Natural killer cell treated with Interleukin-12 subunit alpha and Interleukin-12 subunit beta and Interleukin-15 and Interleukin-18, amount 100 ng/mL, for 72 hours (primary cell): ENCODE data around the gene TMEM239. TPM values are rescaled to one million over a fixed set of nuclear protein-coding genes. Genes with fewer than 3 reads are reported as not detected.
"Not testable (repeated sequence)": the region's sequence is repeated elsewhere in the genome, so short reads cannot be mapped to it uniquely, and the experiment has no call there.

Source experiments
- ATAC-seq, 2 donors: fragments of 150-1000 bp; cut with Tn5 transposase in 1 of 2; sonication (Bioruptor Pico), chemical (Tn5 transposase) in 1 of 2; 2 replicates each; pipeline ENCODE4 v1.10.0; 2021
- DNase-seq: peaks from one replicate; pipeline ENCODE4 v3.0.0; 2022; ENCODE audit warnings: low spot score
- H3K27ac Mint-ChIP-seq, 2 donors: 1 replicate in 1 of 2; 2 replicates in 1 of 2; pipeline ENCODE4 v1.8.0; 2022; ENCODE audit warnings: mixed read lengths in 2 of 2, mild to moderate bottlenecking in 1 of 2, moderate library complexity in 1 of 2
- H3K27me3 Mint-ChIP-seq, 2 donors: 1 replicate in 1 of 2; 2 replicates in 1 of 2; pipeline ENCODE4 v1.8.0; 2022; ENCODE audit warnings: mixed read lengths in 2 of 2
- H3K36me3 Mint-ChIP-seq: one replicate; pipeline ENCODE4 v1.8.0; 2022; ENCODE audit warnings: mixed read lengths
- H3K4me1 Mint-ChIP-seq, 2 donors: 1 replicate in 1 of 2; 2 replicates in 1 of 2; pipeline ENCODE4 v1.8.0; 2022; ENCODE audit warnings: low read depth in 2 of 2, mixed read lengths in 2 of 2, mild to moderate bottlenecking in 1 of 2
- H3K4me3 Mint-ChIP-seq: one replicate; pipeline ENCODE4 v1.8.0; 2022; ENCODE audit warnings: mixed read lengths
- H3K9me3 Mint-ChIP-seq: 2 replicates; pipeline ENCODE4 v1.8.0; 2022; ENCODE audit warnings: mixed read lengths
- total RNA-seq, 2 donors: library from RNA; stranded (reverse); gene quantifications; one replicate each; pipeline ENCODE4 v1.2.3, GENCODE V29; 2022

Gene TMEM239
- total RNA-seq, 2 donors from 2014 or later, result not detected

DNA sequence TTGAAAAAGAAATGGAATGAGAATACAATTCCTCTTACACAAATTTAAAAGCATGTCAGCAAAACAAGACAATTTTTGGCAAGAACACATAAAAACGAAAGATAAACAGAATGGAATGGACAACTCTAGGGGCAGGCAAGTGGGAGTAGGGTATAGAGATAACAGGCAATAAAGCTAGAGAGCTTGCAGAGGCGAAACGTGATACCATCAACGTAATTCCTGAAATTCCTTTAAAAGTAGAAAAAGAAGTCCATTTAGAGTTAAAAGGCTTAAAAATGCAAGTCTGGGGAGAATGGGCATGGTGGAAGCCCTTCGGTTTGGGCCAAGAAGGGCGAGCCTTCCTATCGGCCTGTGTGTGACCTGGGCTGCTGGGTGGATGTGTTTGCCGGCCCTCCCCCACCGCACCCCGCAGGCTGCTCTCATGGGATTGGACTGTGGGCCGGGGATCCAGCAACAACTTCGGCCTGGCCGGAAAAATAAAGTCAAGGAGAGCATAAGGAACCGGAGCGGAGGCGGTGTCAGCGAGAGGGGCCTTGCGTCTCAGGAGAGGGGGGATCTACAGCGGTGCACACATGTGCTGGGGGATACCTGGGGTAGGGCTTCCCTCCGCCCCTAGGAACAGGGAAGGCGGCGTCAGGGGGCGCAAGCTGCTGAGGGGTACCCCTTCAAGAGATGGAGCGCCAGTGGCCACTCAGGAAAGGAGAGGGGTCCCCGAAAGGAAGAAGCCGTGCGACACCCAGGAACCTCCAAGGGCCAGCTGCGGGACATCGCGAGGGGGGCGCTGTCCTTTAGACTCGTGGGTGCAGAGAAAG, 4.1 kb downstream of the TMEM239 start:
- DNase-seq (no peak), ATAC-seq (no peak)
- Mint-ChIP-seq H3K9me3 (no peaks in the 10 kb centered on the region), H3K27ac (peak overlapping the region in 1 of 2 donors; percentile 19), H3K4me1 (peaks cover 24% of the 10 kb centered on the region in 2 donors), H3K27me3 (peaks cover 14 to 15% of the 10 kb centered on the region in 2 donors), H3K36me3 (peaks cover 6% of the 10 kb centered on the region), H3K4me3 (peak overlapping the region; percentile 49)

DNA sequence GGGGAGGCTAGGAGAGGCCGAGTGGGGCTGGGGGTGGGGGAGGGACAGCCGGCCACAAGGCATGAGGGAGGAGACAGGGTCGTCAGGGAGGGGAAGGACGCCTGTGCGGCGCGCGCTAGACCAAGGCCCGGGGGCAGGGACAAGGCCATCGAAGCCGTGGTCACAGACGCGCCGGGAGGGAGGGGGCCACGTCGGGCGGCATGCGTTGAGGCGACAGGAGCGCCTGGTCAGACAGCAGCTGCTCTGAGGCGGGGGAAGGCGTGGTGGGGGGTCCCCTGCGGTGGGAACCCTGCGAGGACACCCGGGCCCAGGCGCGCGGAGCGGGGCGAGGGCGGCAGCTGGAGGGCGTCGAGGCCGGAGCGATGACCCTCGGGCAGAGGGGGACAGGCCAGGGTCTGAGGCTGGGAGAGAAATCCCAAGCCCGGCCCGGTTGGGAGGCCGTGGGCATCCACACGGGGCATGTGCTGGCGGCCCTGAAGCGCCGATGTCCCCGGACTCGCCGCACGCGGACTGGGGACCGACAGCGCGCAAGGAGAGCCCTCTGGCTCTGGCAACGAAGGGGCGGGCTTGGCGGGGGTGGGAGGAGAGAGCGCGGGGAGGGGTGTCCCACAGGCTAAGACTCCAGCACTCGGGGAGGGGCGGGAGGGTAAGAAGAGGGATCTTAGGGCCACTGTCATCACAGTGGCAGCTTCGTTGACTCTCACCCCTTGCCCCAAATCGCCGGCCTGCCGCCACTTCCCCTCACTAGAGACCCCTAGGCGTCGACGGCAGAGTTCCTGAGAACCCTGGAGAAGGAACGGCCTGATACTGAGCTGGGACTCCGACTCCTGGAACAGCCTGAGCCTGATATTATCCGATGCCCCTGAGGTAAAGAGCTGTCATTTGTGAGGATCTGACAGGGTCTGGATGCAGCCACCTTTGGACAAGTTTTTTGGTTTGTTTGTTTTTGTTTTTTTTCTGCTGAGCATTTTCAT, 5.0 kb downstream of the TMEM239 start:
- ATAC-seq (peak; percentile 27 to 34), DNase-seq (no peak)
- Mint-ChIP-seq H3K4me3 (peak overlapping the region; percentile 77), H3K4me1 (peaks cover 24 to 31% of the 10 kb centered on the region in 2 donors), H3K36me3 (peaks cover 6% of the 10 kb centered on the region), H3K9me3 (no peaks in the 10 kb centered on the region), H3K27ac (peak overlapping the region in 1 of 2 donors; percentile 18), H3K27me3 (peaks cover 14 to 19% of the 10 kb centered on the region in 2 donors)

DNA sequence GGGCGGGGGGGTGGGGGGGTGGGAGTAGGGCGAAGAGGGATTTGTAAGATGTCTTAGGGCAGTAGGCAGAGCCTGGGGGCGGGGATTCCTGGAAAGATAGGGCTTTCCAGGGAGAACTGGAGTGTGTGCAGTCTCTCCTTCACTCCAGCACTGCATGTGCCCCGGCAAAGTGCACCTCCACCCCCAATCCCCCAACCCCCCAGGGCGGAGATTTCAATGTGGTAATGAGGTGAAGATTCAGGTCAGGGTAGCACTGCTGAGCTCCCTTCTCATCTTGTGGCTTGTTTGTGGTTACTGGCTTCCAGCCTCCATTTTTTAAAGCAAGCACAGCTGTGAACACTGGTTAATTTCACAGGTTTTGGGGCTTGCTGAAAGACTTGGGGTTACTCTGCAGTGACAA, 5.9 kb downstream of the TMEM239 start:
- Mint-ChIP-seq H3K27ac (peak overlapping the region in 1 of 2 donors; percentile 18), H3K27me3 (peaks cover 14 to 25% of the 10 kb centered on the region in 2 donors), H3K9me3 (no peaks in the 10 kb centered on the region), H3K4me3 (peak overlapping the region; percentile 77), H3K36me3 (peaks cover 6% of the 10 kb centered on the region), H3K4me1 (peaks cover 20 to 40% of the 10 kb centered on the region in 2 donors)
- ATAC-seq (peak; percentile 79 to 90), DNase-seq (peak; percentile 70)

DNA sequence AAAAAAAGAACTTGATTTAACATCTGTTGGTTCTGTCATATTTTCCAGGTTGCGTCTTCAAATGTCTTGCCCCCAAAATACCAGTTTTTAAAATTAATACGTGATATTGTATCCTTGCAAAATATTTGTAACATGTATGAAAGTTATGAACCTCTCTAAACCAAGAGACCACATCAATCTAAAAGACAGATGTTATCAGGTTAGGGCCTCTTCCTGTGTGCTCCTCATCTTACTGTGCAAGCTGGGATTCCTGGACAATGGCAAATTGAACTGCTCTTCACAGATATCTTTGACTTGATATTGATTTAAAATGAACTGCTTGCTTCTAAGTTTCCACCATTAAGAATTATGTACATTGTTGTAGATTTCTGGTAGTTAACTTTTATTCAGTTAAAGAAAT, 9.6 kb downstream of the TMEM239 start:
- no peaks in the 10 kb centered on the region for H3K9me3 Mint-ChIP-seq
- peaks cover 0 to 20% of the 10 kb centered on the region in 2 donors for H3K27me3 Mint-ChIP-seq
- peaks cover 11 to 27% of the 10 kb centered on the region in 2 donors for H3K4me1 Mint-ChIP-seq
- H3K4me3 Mint-ChIP-seq, result peak overlapping the region; percentile 65
- no peaks in the 10 kb centered on the region for H3K36me3 Mint-ChIP-seq
- no peak for DNase-seq
- ATAC-seq, result no peak
- H3K27ac Mint-ChIP-seq, result peak overlapping the region in 1 of 2 donors; percentile 40

DNA sequence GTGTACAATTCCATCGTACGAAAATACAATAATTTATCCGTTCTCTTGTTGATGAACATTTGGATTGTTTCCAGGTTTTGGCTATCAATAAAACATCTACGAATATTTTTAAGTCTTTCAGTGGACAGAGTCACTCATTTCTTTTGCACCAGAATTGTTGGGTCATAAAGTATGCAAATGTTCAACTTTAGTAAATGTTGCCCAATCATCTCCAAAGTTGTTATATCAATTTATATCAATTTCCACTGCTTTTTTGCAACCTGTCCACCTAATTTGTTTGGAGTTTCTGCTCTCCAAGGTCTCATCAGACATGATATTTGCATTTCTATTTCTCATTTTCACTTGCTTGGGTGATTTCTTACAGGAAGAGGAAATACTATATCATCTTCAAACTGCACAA, 10.5 kb downstream of the TMEM239 start:
- H3K36me3 Mint-ChIP-seq, result no peaks in the 10 kb centered on the region
- H3K9me3 Mint-ChIP-seq, result no peaks in the 10 kb centered on the region
- peak overlapping the region; percentile 65 for H3K4me3 Mint-ChIP-seq
- ATAC-seq (no peak), DNase-seq (no peak)
- H3K4me1 Mint-ChIP-seq, result peaks cover 9 to 24% of the 10 kb centered on the region in 2 donors
- peak overlapping the region in 1 of 2 donors; percentile 40 for H3K27ac Mint-ChIP-seq
- peaks cover 0 to 19% of the 10 kb centered on the region in 2 donors for H3K27me3 Mint-ChIP-seq

DNA sequence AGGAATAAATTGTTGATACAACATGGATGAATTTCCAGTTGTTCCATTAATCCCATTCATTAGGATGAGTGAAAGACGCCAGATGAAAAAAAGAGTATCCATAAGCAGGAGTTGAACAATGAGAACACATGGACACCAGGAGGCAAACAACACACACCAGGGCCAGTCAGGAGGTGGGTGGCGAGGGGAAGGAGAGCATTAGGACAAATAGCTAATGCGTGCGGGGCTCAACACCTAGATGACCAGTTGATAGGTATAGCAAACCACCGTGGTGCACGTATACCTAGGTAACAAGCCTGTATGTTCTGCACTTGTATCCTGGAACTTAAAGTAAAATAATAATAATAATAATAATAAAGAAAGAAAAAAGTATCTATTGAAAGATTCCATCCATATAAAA, 13.2 kb downstream of the TMEM239 start:
- H3K4me3 Mint-ChIP-seq, result no peak overlapping the region
- no peak for DNase-seq
- H3K36me3 Mint-ChIP-seq, result peaks cover 5% of the 10 kb centered on the region
- no peak for ATAC-seq
- H3K27ac Mint-ChIP-seq, result no peak overlapping the region
- peaks cover 5 to 28% of the 10 kb centered on the region in 2 donors for H3K4me1 Mint-ChIP-seq
- H3K9me3 Mint-ChIP-seq, result no peaks in the 10 kb centered on the region
- peaks cover 0 to 17% of the 10 kb centered on the region in 2 donors for H3K27me3 Mint-ChIP-seq

DNA sequence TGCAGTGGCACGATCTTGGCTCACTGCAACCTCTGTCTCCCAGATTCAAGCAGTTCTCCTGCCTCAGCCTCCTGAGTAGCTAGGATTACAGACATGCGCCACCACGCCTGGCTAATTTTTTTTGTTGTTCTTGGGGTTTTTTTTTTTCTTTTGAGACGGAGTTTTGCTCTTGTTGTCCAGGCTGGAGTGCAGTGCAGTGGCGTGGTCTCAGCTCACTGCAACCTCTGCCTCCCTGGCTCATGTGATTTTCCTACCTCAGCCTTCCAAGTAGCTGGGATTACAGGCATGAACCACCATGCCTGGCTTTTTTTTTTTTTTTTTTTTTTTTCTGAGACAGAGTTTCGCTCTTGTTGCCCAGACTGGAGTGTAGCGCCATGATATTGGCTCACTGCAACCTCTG, 15.0 kb downstream of the TMEM239 start:
- ATAC-seq, H3K9me3 Mint-ChIP-seq, H3K4me3 Mint-ChIP-seq, H3K36me3 Mint-ChIP-seq, H3K27ac Mint-ChIP-seq, DNase-seq: not testable (repeated sequence)
- H3K27me3 Mint-ChIP-seq, result peaks cover 0 to 13% of the 10 kb centered on the region in 2 donors
- H3K4me1 Mint-ChIP-seq, result peaks cover 2 to 22% of the 10 kb centered on the region in 2 donors

DNA sequence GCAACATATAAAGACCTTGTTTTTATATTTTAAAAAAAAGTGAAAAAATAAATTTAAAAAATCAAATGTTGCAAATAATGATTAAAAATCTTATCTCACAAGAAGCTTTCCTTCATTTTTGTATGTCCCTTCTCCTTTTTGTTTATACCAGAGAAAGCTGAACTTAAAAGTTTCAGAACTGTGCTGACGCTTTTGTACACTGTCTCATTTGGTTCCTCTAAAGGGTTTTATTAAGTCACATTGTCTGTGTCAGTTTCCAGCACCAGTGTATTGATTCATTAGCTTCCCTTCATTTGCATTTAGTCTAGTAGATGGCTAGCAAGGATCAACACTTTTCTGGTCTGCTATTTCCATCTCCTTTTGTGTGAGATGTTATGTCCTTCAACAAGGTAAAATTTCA, 17.6 kb downstream of the TMEM239 start:
- Mint-ChIP-seq H3K4me1 (peaks cover 10 to 31% of the 10 kb centered on the region in 2 donors), H3K4me3 (no peak overlapping the region), H3K9me3 (no peaks in the 10 kb centered on the region), H3K36me3 (peaks cover 18% of the 10 kb centered on the region), H3K27ac (no peak overlapping the region), H3K27me3 (peaks cover 0 to 2% of the 10 kb centered on the region in 2 donors)
- no peak for ATAC-seq
- no peak for DNase-seq

DNA sequence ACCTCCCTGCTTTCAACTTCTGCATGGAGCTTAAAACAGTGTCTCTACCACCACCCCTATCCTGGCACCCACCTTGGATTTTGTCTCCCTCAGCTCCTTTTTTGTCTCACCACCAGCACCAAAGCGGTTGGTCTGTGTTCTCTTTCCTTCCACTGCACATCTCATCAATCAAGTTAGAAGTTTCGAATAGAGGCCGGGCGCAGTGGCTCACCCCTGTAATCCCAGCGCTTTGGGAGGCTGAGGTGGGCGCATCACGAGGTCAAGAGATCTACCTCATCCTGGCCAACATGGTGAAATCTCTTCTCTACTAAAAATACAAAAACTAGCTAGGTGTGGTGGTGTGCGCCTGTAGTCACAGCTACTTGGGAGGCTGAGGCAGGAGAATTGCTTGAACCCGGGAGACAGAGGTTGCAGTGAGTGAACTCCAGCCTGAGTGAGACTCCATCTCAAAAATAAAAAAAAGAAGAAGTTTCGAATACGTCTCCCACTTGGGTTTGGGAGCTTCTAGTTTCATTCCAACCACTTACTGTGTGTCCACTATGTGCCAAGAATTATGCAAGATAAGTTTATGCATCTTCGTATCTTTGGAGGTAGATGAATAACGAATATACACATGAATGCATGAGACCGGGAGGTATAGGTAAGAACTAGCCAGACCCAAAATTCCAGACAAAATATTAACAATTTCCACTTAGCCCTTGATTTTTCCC, 18.4 kb downstream of the TMEM239 start:
- peaks cover 22% of the 10 kb centered on the region for H3K36me3 Mint-ChIP-seq
- H3K4me1 Mint-ChIP-seq, result peaks cover 15 to 36% of the 10 kb centered on the region in 2 donors
- H3K27ac Mint-ChIP-seq, result no peak overlapping the region
- DNase-seq (no peak), ATAC-seq (no peak)
- H3K4me3 Mint-ChIP-seq, result no peak overlapping the region
- no peaks in the 10 kb centered on the region for H3K9me3 Mint-ChIP-seq
- no peaks in the 10 kb centered on the region for H3K27me3 Mint-ChIP-seq

DNA sequence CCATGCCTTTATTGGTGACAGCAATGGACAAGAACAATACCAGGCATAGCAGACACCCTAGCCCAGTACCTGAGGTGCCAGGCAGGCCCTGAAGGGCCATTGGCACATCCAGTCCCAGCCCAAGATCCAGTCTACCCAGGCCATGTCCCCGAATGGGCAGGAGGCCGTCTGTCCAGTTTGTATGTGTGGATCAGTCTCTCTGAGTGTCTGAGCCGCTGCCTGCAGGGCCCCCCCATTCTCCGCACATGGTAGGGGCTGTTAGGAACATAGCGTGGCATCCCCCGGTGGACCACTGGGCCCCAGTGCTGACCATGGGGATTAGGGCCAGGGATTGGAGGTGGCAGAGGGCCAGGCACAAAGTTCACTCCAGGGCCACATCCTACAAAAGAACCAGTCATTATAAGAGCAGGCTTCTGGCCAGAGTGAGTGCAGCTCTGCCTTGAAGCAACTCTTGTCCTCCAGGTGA, 19.2 kb downstream of the TMEM239 start:
- ATAC-seq (no peak), DNase-seq (no peak)
- no peak overlapping the region for H3K27ac Mint-ChIP-seq
- peaks cover 16 to 39% of the 10 kb centered on the region in 2 donors for H3K4me1 Mint-ChIP-seq
- no peaks in the 10 kb centered on the region for H3K27me3 Mint-ChIP-seq
- peaks cover 23% of the 10 kb centered on the region for H3K36me3 Mint-ChIP-seq
- no peaks in the 10 kb centered on the region for H3K9me3 Mint-ChIP-seq
- H3K4me3 Mint-ChIP-seq, result no peak overlapping the region

DNA sequence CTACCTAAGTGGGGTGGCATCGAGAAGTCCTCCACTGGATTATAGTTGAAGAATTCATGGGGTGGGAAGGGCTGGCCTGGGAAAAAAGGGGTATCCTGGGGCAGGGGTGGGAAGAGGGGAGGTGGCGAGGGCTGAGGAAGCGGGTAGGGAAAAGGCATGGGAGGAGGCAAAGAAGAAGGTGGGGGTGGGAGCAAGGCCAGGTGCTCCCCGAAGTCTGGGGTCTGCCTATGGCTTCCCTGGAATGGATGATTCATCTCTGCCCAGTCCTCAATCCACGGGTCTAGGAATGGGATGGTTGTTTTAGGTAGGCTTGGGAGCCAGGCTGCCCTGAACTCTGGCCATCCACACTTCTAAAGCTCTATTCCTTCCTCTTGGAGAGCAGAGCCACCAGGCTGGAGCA, 19.9 kb downstream of the TMEM239 start:
- no peaks in the 10 kb centered on the region for H3K27me3 Mint-ChIP-seq
- DNase-seq (no peak), ATAC-seq (no peak)
- H3K27ac Mint-ChIP-seq, result no peak overlapping the region
- H3K9me3 Mint-ChIP-seq, result no peaks in the 10 kb centered on the region
- peaks cover 16 to 39% of the 10 kb centered on the region in 2 donors for H3K4me1 Mint-ChIP-seq
- H3K4me3 Mint-ChIP-seq, result no peak overlapping the region
- H3K36me3 Mint-ChIP-seq, result peaks cover 23% of the 10 kb centered on the region

DNA sequence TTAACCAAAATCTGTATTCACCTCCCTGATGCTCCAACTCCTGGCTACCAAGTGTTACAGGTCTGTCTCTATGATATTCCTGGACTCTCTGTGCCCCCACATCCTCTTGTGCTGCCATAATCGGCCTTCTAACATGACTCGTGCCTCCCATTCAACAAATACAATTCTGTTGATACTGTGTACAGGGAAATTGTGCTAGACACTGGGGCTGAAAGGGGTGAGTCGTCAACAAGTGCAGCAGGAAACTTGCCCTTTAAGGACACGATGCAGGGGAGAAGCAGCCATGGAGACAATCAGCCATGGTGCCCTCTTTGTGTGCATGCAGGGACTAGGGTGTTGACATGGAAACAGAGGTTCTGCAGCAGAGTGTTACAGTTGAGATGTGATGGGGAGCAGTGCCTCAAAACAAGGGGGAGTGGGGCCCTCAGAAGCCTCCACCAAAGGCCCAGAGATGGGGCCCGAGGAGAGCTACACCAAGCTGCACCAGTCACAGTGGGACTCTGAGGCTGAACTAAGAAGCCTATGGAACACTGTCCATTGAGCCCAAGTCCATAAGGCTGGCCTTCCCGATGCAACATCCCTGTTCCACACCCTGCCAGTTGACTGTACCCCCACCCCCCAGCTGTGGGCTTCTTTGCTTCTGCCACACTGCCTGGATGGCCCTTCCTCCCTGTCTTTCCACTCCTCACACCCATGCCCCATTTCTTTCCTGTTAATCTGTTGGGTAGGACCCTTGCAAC, 21.2 kb downstream of the TMEM239 start:
- no peak for ATAC-seq
- peaks cover 17 to 39% of the 10 kb centered on the region in 2 donors for H3K4me1 Mint-ChIP-seq
- no peak for DNase-seq
- no peak overlapping the region for H3K4me3 Mint-ChIP-seq
- no peaks in the 10 kb centered on the region for H3K9me3 Mint-ChIP-seq
- H3K27ac Mint-ChIP-seq, result no peak overlapping the region
- peaks cover 27% of the 10 kb centered on the region for H3K36me3 Mint-ChIP-seq
- no peaks in the 10 kb centered on the region for H3K27me3 Mint-ChIP-seq
